ENCODE measurements around the gene CEBPZ. TPM values are rescaled to one million over a fixed set of nuclear protein-coding genes. Genes with fewer than 3 reads are reported as not detected.

CEBPZ gene
- total RNA-seq, 4 donors from 2014 or later = 29.3 to 67.8 (median 39.7) TPM

DNA sequence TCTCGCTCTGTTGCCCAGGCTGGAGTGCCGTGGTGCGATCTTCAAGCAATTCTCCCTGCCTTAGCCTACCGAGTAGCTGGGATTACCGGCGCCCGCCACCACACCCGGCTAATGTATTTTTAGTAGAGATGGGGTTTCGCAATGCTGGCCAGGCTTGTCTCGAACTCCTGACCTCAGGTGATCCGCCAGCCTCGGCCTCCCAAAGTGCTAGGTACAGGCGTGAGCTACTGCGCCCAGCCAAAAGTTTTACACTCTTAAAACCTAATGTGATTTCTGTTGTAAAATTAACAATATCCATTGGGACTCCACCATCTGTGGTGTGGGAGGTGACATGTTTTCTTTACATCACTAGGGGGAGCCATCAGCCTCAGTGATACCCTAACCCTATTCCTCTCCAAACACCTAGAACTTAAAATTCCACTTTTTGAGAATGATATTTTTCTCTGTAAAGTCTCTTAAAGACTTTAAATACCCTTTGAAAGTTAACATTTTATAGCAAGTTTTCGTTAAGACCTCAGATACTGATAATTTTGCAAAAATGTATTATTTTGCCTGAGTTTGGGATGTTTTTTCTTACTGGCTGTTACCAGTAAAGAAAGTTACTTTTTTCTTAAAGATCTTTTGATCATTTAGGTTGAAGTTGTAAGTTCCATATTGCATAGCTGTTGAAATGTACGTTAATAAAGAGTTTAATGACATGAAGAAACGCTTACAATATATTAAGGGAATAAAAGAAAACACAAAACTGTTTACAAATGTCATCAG lies 63.0 kb downstream of the CEBPZ start:
- TF ChIP-seq, protein P1, sequence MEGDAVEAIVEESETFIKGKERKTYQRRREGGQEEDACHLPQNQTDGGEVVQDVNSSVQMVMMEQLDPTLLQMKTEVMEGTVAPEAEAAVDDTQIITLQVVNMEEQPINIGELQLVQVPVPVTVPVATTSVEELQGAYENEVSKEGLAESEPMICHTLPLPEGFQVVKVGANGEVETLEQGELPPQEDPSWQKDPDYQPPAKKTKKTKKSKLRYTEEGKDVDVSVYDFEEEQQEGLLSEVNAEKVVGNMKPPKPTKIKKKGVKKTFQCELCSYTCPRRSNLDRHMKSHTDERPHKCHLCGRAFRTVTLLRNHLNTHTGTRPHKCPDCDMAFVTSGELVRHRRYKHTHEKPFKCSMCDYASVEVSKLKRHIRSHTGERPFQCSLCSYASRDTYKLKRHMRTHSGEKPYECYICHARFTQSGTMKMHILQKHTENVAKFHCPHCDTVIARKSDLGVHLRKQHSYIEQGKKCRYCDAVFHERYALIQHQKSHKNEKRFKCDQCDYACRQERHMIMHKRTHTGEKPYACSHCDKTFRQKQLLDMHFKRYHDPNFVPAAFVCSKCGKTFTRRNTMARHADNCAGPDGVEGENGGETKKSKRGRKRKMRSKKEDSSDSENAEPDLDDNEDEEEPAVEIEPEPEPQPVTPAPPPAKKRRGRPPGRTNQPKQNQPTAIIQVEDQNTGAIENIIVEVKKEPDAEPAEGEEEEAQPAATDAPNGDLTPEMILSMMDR (IDR thresholded peaks at IDR 0.05; ENCODE audit: low read depth) = no peak

- TF ChIP-seq, protein P1 (IDR thresholded peaks at IDR 0.05; ENCODE audit: low read depth) = no peak
These were observed 63.7 kb downstream of the CEBPZ start for GRCh38 chr2:37167636-37168180.

DNA sequence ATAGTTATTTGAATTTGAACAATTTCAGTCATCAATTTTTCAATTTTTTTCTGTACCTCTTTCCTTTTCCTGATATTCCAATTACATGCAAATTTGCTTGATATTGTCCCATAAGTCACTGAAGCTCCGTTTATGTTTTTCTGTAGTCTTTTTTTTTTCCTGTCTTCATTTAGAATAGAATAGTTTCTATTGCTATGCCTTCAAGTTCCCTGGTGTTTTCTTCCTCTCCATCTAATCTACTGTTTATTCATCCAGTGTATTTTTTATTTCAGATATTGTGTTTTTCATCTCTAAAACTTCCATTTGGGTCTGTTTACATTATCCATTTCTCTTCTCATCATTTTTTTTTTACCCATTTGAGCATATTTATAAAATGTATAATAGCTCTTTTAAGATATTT lies 66.6 kb downstream of the CEBPZ start:
- TF ChIP-seq, protein P1 (IDR thresholded peaks at IDR 0.05; ENCODE audit: low read depth) = no peak

GRCh38 chr2:37156857-37157714 lies 74.3 kb downstream of the CEBPZ start, which contains the start of gene EIF2AK2:
EIF2AK2 (minus strand) TSS chr2:37156980; CDS start chr2:37147806, 9,174 bp downstream.
- TF ChIP-seq, protein P1 (IDR thresholded peaks at IDR 0.05; ENCODE audit: low read depth) = no peak

DNA sequence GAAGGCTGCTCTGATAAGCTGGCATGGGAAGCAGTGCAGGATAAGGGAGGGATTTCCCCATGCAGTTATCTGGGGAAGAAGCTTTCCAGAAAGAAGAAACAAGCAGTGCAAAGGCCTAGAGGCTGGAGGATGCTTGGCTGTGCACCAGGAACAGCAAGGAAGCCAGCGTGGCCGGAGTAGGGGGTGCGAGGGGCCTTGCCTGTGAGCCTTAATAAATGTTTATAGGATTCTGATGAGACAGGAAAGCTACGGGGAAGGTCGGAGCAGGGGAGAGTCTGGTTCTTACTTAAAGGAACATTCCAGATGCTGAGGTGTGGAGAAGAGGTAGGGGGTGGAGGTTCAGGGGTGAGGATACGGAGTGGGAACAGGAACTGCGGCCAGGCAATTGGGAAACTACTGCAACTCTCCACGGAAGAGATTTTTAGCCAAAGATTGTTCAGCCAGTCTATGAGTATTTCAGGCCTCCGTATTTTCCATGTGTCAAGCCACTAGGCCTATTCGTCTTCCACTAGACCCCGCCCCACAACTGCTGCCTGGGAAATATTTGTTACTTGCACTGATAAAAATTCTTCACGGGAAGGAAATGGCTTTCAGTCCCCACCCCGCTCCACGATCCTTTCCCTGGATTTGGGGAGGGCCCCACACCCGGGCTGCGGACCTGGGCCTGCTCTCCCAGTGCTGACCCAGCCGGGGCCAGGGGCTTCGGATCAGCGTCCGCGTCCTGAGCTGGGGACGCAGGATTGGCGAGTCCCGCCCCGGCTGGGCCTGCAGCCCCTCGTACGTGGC lies 75.1 kb downstream of the CEBPZ start:
- TF ChIP-seq, protein P1 (IDR thresholded peaks at IDR 0.05; ENCODE audit: low read depth) = no peak

DNA sequence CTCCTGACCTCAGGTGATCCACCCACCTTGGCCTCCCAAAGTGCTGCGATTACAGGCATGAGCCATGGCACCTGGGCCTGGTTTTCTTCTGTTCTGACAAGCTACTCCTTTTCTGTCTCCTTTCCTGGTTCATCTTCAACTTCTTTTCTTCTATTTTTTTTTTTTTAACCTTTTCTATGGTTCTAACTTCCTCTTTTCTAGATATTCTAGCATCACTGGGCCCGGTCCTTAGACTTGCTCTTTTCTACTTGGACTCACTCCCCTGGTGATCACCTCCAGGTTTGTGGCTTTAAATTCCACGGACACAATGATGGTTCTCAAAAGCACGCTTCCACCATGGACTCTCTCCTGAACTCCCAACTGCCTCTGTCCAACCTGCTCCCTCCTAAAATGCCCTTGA lies 76.6 kb downstream of the CEBPZ start:
- TF ChIP-seq, protein P1 (IDR thresholded peaks at IDR 0.05; ENCODE audit: low read depth) = no peak
